Duodenal mucosa (tissue), 2 donors: ENCODE data around the gene PHACTR1.

ENCODE experiments used
- H3K27ac ChIP-seq: one replicate; pipeline ENCODE4 v1.7.0; 2013; ENCODE audit warnings: low read depth, low read length
- H3K27me3 ChIP-seq, 2 donors: one replicate each; pipeline ENCODE4 v1.7.0; 2013; ENCODE audit warnings: low read length in 2 of 2, control low read depth in 1 of 2; ENCODE audit not compliant: insufficient read depth in 2 of 2, control insufficient read depth in 1 of 2
- H3K36me3 ChIP-seq, 2 donors: one replicate each; pipeline ENCODE4 v1.7.0; 2013; ENCODE audit warnings: low read length in 2 of 2, control low read depth in 1 of 2; ENCODE audit not compliant: insufficient read depth in 2 of 2, control insufficient read depth in 1 of 2
- H3K4me1 ChIP-seq, 2 donors: one replicate each; pipeline ENCODE4 v1.7.0; 2013; ENCODE audit warnings: low read length in 2 of 2, control low read depth in 1 of 2; ENCODE audit not compliant: insufficient read depth in 2 of 2, control insufficient read depth in 1 of 2
- H3K4me3 ChIP-seq, 2 donors: one replicate each; pipeline ENCODE4 v1.7.0; 2013; ENCODE audit warnings: low read length in 2 of 2, low read depth in 1 of 2
- H3K9ac ChIP-seq, 2 donors: one replicate each; pipeline ENCODE4 v1.7.0; 2013; ENCODE audit warnings: low read length in 2 of 2, low read depth in 1 of 2
- H3K9me3 ChIP-seq, 2 donors: one replicate each; pipeline ENCODE4 v1.7.0; 2013; ENCODE audit warnings: low read length in 2 of 2, control low read depth in 1 of 2; ENCODE audit not compliant: control insufficient read depth in 1 of 2

The PHACTR1 gene

DNA sequence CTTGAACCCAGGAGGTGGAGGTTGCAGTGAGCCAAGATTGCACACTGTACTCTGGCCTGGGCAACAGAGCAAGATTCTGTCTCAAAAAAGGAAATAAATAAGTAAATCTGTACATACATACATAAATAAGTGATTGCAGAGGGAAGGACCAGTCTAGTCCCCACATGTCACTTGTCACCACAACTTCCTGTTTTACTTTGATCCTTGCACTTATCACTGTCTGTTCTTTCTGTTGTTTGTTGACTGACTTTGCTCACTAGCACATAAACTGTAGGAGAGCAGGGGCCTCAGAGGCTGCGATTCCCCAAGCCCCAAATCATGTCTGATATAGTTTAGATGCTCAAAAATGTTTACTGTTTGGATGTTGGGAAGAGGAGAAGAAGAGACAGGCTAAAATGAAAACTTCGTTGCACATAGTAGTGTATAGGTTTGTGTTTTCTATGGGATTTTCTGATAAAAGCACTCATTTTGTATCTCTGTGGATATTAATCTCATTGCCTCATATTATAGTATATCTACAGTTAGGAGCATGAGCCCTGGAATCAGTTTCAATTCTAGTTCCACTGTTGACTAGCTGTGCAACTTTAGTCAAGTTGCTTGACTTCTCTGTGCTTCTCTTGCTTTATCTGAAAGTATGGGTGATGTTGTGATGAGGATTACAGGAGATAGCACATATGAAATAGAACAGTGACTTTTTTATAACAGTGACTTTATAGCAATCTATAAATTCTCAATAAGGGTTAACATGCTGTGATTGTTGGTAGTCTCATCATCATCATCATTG, 446.8 kb downstream of the PHACTR1 start:
- H3K4me3 ChIP-seq, result no peak overlapping the region
- H3K36me3 ChIP-seq, result no peaks in the 10 kb centered on the region
- H3K27me3 ChIP-seq, result no peaks in the 10 kb centered on the region
- no peaks in the 10 kb centered on the region for H3K9me3 ChIP-seq
- H3K9ac ChIP-seq, result no peak overlapping the region
- H3K27ac ChIP-seq, result no peak overlapping the region
- peaks cover 17 to 18% of the 10 kb centered on the region in 2 donors for H3K4me1 ChIP-seq

DNA sequence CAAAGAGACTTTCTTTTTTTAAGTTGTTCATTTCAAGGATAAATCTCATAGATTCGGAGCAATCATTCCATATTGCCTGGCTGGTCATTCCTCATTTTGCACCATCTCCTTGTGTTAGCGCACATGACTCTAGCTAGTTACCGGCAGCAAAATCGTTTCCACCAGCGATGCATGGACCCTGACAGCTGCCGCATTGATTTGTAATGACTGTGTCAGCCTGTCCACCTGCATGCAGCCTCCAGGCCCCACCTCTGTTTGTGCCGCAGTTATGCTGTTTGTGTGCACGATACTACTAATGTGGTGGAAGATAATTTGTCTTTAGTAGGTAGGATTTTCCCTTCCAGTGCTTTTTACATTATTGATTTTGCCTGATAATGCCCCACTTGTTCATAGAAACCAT, 447.7 kb downstream of the PHACTR1 start:
- Histone ChIP-seq H3K9ac (no peak overlapping the region), H3K9me3 (no peaks in the 10 kb centered on the region), H3K36me3 (no peaks in the 10 kb centered on the region), H3K27me3 (no peaks in the 10 kb centered on the region), H3K27ac (no peak overlapping the region), H3K4me3 (peak overlapping the region; percentile 30 to 38), H3K4me1 (peaks cover 17 to 18% of the 10 kb centered on the region in 2 donors)

DNA sequence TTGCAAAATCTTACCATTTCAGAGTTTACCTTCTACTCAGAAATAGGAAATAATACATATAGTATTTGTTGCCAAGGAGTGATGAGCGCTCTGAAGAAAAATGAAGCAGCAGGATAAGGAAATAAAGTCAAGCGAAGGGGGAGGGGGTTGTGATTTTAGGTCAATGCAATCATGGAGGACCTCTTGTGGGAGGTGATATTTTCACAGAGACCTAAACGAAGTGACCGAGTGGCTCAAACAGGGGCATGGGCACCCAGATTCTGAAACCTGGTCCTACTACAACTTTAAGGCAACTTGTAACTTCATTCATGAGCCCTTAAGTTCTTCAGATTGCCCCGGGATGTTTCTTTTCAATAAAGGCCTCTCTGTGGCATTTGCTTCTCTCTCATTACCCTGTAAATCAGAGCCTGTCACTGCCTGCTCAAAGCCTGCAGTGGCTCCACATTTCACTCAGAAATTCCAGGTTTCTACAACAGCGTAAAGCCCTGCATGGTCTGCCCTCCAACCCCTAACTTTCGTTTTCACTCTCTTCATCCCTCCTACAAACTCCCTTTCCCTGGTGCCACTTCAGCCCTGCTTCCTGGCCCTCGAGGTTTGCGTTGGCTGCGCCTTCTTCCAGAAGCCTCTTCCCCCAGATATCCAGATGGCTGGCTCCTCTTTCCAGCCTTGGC, 449.1 kb downstream of the PHACTR1 start:
- H3K27me3 ChIP-seq, result no peaks in the 10 kb centered on the region
- H3K36me3 ChIP-seq, result no peaks in the 10 kb centered on the region
- H3K9ac ChIP-seq, result peak overlapping the region in 1 of 2 donors; percentile 16
- no peaks in the 10 kb centered on the region for H3K9me3 ChIP-seq
- peak overlapping the region; percentile 41 to 57 for H3K4me3 ChIP-seq
- H3K4me1 ChIP-seq, result peaks cover 17 to 18% of the 10 kb centered on the region in 2 donors
- H3K27ac ChIP-seq, result no peak overlapping the region

- no peaks in the 10 kb centered on the region for H3K27me3 ChIP-seq
- H3K4me1 ChIP-seq, result peaks cover 17 to 18% of the 10 kb centered on the region in 2 donors
- H3K36me3 ChIP-seq, result no peaks in the 10 kb centered on the region
Observed at GRCh38 chr6:13166269-13166668, 449.7 kb downstream of the PHACTR1 start.

GRCh38 chr6:13166916-13167315, 450.3 kb downstream of the PHACTR1 start:
- Histone ChIP-seq H3K27me3 (no peaks in the 10 kb centered on the region), H3K4me1 (peaks cover 17 to 18% of the 10 kb centered on the region in 2 donors), H3K9ac (no peak overlapping the region), H3K4me3 (no peak overlapping the region), H3K27ac (no peak overlapping the region), H3K9me3 (no peaks in the 10 kb centered on the region), H3K36me3 (no peaks in the 10 kb centered on the region)

More at GRCh38 chr6:13166269-13166668, 449.7 kb downstream of the PHACTR1 start:
- Histone ChIP-seq H3K9me3 (no peaks in the 10 kb centered on the region), H3K4me3 (peak overlapping the region in 1 of 2 donors; percentile 57), H3K9ac (no peak overlapping the region), H3K27ac (no peak overlapping the region)

- Histone ChIP-seq H3K36me3 (no peaks in the 10 kb centered on the region), H3K9ac (no peak overlapping the region), H3K27ac (no peak overlapping the region), H3K4me1 (peaks cover 2 to 8% of the 10 kb centered on the region in 2 donors), H3K9me3 (no peaks in the 10 kb centered on the region), H3K27me3 (peaks cover 0 to 5% of the 10 kb centered on the region in 2 donors), H3K4me3 (no peak overlapping the region)
Observed at GRCh38 chr6:13172291-13172690, 455.7 kb downstream of the PHACTR1 start.

GRCh38 chr6:13175087-13175486, 458.5 kb downstream of the PHACTR1 start:
- no peak overlapping the region for H3K9ac ChIP-seq
- H3K36me3 ChIP-seq, result no peaks in the 10 kb centered on the region
- H3K27me3 ChIP-seq, result peaks cover 0 to 5% of the 10 kb centered on the region in 2 donors
- H3K4me3 ChIP-seq, result no peak overlapping the region
- H3K9me3 ChIP-seq, result no peaks in the 10 kb centered on the region
- no peak overlapping the region for H3K27ac ChIP-seq
- peaks cover 0 to 2% of the 10 kb centered on the region in 2 donors for H3K4me1 ChIP-seq

DNA sequence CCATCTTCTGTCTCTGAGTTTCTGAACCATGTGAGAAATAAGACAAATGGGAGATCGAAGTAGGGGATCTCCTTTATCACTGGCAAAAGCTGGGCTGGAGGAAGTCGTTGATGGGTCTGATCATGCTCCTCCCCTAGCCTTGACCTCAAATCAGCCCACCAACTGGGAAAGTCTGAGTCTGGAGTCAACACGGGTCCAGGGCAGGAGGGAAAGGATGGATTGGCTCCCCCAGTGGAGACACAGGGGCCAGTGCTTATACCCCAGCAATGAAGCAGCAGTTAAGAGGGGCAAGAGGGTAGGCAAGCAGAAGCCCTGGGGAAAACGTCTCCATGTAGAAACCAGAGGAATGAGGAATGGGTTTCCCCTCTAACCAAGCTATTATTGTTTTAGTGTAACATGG, 459.2 kb downstream of the PHACTR1 start:
- no peaks in the 10 kb centered on the region for H3K36me3 ChIP-seq
- H3K27me3 ChIP-seq, result peaks cover 0 to 5% of the 10 kb centered on the region in 2 donors
- H3K27ac ChIP-seq, result no peak overlapping the region
- H3K4me3 ChIP-seq, result no peak overlapping the region
- H3K9ac ChIP-seq, result no peak overlapping the region
- H3K9me3 ChIP-seq, result no peaks in the 10 kb centered on the region
- peaks cover 0 to 4% of the 10 kb centered on the region in 2 donors for H3K4me1 ChIP-seq

GRCh38 chr6:13177664-13178063, 461.1 kb downstream of the PHACTR1 start:
- peaks cover 0 to 4% of the 10 kb centered on the region in 2 donors for H3K4me1 ChIP-seq
- no peak overlapping the region for H3K9ac ChIP-seq
- H3K27me3 ChIP-seq, result peaks cover 0 to 5% of the 10 kb centered on the region in 2 donors
- H3K36me3 ChIP-seq, result no peaks in the 10 kb centered on the region
- H3K4me3 ChIP-seq, result no peak overlapping the region
- no peak overlapping the region for H3K27ac ChIP-seq
- no peaks in the 10 kb centered on the region for H3K9me3 ChIP-seq

- peaks cover 0 to 4% of the 10 kb centered on the region in 2 donors for H3K4me1 ChIP-seq
Observed at GRCh38 chr6:13178107-13178506, 461.5 kb downstream of the PHACTR1 start.

More at GRCh38 chr6:13178107-13178506, 461.5 kb downstream of the PHACTR1 start:
- Histone ChIP-seq H3K9ac (no peak overlapping the region), H3K9me3 (no peaks in the 10 kb centered on the region), H3K27ac (no peak overlapping the region), H3K36me3 (no peaks in the 10 kb centered on the region), H3K4me3 (no peak overlapping the region), H3K27me3 (peaks cover 0 to 5% of the 10 kb centered on the region in 2 donors)
